GM12892 (cell line): ENCODE data around the gene RGS10.

ENCODE experiments used
- POLR2A ChIP-seq: IDR thresholded peaks from 2 replicates; pipeline ENCODE4 v1.6.1; 2011; ENCODE audit warnings: low read depth, low read length, control low read depth
- POLR2AphosphoS5 ChIP-seq: IDR thresholded peaks from 2 replicates; pipeline ENCODE4 v1.6.1; 2011; ENCODE audit warnings: low read depth, low read length, control low read depth

- TF ChIP-seq POLR2A: no peak
- no peak for TF ChIP-seq POLR2AphosphoS5
Observed at GRCh38 chr10:119495545-119495944, 47.0 kb downstream of the RGS10 start.
